NCI-H2171 (cell line): ENCODE results near the gene CAMSAP1.

Experiments used
- DNase-seq: peaks from one replicate; lab custom pipeline; 2025; lab: John Stamatoyannopoulos, UW

Gene CAMSAP1

DNA sequence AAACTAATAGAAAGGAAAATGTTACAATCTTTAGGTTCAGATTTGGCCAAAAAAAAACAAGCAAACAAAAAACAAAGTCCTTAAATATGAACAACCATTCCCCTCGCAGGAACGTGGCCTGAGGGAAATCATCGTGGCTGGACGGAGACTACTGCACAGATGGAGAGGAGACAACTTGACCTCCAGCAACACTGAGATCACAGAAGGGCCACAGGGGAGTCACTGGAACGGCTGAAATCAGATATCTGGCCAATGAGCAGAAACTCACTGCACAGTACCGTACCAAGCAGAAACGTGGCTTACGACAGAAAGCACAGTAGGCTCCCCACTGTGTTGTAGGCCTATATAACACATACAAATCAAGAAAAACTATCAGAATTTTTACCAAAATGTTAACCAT, 27.7 kb downstream of the CAMSAP1 start:
- no peak for DNase-seq

DNA sequence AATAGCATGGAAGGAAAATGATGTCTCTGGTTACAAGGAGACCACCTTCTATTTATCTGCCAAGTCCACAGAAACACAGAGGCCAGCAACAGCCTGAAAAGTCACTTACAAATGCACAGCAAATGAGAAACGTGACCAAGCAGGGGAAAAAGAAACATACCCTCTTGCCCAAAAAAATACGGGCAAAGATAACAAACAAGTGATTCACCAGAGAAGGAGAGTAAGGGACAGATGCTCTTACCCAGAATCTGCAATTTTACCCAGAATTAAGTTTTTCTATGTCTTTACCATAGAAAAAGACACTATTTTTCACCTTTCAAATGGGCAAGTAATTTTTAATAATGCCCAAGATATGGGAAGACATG, 28.1 kb downstream of the CAMSAP1 start:
- DNase-seq = no peak

DNA sequence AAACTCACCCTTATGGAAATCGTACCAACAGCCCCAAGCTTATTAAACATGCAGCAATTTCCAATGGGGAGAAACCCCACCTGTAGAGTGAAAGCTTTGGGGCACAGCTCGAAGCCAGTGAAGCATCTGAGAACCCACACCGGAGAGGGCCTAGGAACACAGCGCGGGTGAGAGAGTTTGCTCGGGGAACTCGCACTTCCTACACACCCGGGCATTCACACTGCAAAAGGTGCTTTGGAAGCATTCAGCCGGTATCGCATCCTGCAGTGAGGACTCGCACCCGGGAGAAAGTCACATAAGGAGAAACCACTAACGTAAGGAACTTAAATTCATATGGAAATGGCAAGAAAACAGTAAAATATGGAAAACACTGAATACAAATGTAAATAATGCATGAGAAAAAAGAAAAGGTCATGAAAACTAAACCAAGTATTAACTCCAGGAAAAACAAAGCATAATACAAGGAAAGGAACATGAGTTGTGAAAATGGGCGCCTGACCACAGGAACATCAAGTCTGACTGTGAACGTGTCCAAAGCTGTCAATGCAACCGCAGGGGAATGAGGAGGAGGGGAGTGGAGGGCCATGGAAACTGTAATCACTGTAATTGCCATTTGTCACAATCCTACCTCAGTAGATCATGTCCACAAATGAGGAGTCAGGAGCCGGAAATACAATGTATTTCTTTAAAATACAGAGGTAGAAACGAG, 28.7 kb downstream of the CAMSAP1 start:
- DNase-seq = no peak

DNA sequence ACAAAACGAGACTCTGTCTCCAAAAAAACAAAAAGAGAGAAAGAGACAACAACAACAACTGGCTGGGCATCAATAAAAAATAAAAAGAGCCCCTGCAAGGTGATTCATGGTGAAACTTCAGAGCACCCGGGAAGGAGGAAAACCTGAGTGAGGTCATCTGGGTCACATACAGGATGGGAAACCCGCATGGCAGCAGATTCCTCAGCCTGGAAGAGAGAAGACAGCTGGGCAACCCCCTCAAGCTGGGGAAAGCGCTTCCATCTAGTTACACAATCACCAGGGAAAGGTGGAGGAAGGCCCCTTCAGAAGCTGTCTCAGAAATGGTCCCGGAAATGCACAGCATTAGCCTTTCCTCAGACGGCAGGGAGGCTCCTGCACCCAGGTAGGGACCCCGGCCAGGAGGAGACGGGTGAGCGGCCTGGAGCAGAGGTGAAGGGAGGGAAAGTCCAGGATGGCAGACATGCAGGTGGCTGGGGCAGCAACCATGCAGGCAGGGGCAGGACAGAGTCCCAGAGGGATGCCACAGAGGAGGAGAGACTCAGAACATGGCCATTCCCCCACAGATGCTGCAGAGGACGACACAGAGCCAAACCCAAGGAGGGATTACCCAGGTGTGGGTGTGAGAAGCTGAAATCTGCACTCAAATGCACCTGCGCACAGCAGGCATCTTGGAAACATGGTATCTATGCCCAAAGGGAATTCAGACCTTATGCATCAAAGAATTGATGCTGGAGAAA, 29.4 kb downstream of the CAMSAP1 start:
- DNase-seq = peak; percentile 59

DNA sequence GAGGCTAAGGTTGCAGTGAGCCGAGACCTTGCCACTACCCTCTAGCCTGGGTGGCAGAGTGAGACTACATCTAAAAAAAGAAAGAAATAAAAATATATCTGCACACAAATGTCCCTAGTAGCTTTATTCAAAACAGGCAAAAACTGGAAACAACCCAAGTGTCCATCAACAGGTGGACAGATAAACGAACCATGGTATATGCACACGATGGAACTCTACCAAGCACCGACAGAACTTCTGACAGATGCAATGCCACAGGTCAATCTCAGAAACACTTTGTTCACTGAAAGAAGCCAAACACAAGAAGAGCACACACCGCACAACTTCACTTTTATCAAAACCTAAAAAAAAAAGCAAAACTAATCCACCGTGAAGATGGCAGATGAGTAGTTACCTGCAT, 30.4 kb downstream of the CAMSAP1 start:
- no peak for DNase-seq

DNA sequence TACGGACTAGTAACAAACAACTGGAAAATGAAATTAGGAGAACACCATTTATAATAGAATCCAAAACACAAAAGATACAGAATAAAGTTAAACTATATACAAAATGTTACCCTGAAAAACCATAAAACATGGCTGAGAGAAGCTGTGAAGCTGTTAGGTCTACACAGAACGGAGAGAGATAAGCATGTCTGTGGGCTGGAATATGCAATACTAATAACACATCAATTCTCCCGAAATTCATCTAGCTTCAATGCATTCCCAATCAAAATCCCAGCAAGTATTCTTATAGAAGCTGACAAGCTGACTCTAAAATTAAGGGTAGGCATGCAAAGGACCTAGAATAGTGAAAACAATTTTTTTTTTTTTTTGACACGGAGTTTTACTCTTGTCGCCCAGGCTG, 32.5 kb downstream of the CAMSAP1 start:
- no peak for DNase-seq

DNA sequence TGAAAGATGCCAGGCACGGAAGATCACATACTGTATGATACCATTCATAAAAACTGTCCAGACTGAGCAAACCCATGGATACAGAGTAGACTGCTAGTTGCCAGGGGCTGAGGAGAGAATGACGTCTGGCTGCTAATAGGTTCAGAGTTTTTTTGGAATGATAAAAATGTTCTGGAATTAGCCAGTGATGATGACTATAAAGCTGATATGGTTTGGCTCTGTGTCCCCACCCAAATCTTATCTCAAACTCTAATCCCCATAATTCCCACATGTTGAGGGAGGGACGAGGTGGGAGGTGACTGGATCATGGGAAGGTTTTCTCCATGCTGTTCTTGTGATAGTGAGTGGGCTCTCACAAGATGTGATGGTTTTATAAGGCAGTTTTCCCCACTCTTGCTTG, 37.4 kb downstream of the CAMSAP1 start:
- no peak for DNase-seq

DNA sequence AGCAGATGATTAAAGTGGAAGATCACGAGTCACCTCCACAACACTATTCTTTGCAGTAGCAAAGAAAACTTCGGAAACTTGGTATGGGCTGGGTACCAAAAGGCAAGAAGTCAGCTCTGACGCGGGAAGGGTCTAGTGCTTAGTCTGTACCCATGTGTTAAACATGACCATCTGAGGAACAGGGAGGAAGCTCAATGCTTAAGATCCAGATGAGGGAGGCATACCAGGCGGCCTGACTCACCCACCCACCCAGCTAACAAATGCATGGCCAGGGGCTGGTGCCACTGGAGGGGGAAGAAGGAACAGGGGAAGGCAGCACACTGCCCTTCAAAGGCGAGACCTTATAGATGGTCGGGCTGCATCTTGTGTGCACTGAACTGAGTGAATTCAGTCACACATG, 41.8 kb downstream of the CAMSAP1 start:
- no peak for DNase-seq

DNA sequence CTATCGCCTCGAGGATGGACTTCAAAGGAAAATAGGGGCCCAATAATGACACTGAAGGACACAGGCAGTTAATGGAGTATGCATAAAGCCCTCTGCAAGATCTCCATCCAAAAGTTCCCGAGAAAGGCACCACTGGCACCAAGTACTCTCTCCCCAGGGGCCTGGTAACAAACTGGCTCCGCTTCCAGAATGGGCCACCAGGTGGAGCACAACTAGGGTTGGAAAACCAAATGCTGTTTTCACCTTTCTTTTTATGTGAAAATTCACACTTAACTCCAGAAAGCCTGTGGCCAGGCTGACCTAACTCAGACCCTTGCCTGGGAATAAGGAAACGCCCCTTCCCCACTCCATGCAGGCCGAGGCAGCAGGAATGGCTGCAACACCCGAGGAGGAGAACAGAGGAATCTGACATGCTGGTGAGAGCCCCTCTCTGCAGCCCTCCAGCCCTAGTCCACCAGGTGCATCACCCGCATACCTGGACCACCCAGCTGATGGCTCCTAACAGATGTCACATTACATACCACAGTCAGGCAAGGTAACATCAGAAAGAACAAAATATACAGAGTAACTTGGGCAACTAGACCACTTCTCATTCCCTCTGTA, 42.8 kb downstream of the CAMSAP1 start:
- DNase-seq = peak; percentile 64

DNA sequence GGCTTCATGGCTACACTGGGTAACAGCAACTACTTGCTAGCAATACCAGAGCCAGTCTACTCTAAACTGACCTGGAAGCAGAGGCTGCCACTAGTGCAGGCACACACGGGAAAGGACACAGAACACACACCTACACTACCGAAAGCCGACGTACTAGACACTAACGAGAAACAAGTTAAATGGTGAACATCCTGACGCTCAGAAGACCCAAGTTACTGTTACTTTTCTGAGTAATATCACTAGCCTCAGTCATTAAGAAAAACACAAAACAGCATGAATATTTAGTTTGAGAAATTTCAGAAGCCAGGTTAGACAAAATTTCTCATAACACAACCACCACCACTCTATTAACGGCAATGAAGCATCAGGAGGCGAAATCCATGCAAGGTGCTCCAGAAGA, 44.5 kb downstream of the CAMSAP1 start:
- no peak for DNase-seq

DNA sequence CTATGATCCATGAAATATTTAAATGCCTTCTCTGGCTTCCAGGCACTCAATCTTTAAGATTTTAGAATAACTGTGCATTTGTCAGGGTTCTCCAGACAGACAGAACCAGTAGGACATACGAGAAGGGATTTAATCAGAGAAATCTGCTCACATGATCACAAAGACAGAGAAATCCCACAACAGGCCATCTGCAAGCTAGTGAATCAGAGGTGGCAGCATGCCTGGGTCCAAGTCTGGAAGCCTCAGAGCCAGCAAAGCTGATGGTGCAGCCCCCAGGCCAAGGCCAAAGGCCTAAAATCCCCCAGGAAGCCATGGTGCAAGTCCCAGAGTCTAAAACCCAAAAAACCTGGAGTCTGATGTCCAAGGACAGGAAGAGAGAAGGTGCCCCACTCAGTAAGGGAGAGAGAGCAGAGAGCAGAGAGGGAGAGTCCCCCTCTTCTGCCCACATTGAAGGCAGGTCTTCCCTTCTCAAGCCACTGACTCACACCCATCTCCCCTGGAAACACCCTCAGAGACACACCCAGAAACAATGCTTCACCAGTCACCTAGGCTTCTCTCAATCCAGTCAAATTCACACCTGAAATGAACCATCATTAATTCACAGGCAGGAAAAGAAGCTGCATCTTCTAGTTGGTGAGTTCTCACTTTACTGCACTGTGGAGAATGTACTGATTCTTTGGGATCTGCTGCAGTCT, 48.7 kb downstream of the CAMSAP1 start:
- DNase-seq = no peak

DNA sequence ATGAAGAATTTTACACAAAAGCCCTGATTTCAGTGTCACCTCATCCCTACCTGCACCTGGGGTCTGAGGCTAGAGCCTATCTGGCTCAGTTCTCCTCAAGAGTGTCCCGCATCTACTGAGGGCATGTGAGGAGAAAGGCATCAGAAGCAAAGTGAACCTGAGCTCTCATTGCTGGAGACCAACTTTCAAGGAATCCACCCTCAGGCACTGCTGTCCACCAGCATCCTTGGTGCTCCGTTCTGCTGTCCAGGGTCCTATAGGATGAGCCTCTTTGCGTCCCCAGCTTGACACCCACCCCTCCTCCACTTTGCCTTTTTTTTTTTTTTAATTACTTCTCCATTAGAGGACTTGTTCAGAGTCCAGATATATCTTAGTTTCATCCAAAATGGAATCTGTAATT, 49.5 kb downstream of the CAMSAP1 start:
- DNase-seq = no peak

DNA sequence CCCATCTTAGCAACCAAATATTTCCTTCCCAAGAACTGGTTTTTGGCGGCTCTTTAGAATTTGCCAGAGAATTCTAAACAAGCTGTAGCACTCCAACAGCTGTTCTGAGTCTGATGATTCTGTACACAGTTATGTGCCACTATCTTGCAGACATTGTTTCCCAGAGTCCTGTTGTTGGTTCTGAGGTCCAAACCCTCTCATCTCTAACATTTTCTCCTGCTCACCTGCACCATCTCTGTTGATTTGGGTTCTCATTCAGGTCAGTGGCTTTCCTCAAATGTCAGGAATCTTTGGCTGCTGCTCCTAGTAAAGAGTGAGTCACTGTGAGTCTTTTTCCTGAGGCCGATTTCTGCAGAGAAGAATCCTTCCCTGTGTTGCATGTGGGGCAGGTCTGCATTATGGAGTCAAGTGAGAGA, 50.0 kb downstream of the CAMSAP1 start:
- no peak for DNase-seq

DNA sequence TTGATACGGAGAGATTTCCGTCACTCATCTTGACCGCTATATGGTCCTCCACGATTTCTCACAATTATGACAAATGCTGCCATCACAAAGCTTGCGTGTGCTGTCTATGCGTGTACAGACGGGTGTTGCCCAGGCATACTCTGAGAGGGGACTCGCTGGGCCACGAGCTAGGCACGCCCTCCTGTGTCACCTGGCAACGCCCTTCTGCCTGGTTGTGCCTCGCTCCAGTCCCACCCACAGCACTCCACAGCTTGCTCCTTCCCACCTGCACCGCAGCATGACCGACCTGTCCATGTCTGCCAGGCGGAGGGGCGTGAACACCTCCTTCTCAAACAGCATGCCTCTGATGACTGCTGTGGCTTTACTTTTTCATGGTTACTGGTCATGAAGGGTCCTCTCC, 55.6 kb downstream of the CAMSAP1 start:
- no peak for DNase-seq

DNA sequence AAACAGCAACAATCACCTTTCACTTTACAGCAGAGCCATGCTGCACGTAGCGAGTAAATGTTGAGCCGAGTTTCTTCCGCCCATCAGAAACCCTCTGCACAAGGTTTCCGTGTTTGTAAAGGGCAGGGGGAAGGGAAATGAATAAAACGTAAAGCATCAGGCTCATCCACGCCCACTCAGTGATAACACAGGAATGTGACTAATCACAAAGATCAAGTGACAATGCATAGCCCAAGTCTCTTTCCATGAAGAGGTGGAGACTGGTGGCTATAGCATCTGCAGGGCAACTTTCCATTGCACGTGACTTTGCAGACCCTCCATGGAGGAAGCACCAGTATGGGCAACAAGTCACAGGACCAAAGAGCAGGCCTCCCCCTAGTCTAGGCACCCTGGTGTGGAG, 56.6 kb downstream of the CAMSAP1 start:
- no peak for DNase-seq

DNA sequence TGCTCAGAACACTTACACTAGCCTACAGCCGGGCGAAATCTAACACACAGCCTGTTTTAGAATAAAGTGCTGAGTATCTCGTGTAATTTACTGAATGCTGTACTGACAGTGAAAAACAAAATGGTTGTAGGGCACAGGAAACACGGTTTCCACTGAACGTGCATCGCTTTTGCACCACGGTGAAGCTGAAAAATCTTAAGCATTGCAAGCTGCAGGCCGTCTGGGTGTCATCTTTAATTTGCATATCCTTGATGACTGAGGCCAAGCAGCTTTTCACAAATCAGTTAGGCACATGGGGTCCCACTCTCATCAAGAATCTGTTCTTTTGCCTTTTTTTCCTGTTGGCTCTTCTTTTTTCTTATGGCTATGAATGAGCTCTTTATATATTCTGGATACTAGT, 58.2 kb downstream of the CAMSAP1 start:
- DNase-seq = no peak

DNA sequence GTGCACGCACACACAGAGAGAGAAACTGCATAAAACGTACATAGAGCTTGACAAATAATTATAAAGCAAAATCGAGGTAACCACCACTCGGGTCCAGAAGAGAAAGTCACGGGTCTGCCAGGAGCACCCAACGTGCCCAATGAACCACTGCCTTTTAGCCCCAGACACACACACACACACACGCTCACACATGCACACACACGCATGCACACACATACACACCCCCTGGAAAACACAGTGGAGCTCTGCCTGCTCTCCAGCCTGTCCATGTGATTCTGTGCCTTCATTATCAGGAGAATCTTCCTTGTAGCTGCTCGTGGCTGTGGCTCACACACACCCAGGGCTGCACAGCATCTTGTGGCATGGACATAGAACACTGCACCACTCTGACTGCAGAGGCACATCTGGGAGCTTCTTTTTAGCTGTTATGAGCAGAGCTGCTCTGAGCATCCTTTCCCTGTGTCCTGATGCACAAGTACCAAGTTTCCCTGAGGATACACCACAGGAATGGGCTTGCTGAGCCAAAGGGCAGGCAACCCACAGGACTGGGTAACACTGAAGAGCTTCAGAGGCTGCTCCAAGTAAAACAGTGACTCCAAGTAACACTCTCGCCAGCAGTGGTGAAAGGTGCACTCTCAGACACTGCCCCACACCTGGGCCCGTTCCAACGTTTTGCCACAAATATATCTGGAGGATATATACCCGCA, 58.9 kb downstream of the CAMSAP1 start:
- no peak for DNase-seq

DNA sequence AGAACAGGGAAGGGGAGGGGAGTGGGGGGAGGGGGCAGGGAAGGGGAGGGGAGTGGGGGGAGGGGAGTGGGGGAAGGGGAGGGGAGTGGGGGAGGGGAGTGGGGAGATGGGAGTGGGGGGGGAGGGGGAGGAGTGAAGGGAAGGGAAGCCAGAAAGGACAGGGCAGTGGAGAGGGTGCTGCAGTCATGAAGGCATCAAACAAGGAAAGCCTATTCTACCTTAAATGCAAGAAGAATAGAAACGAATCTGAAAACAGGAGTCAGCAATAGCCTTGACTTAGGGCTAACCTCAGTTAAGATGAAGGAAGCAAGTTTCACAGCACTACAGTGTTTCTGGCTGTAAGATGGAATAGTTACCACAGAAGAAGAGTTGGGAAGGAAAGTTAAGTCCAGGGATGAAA, 59.5 kb downstream of the CAMSAP1 start:
- DNase-seq = no peak

DNA sequence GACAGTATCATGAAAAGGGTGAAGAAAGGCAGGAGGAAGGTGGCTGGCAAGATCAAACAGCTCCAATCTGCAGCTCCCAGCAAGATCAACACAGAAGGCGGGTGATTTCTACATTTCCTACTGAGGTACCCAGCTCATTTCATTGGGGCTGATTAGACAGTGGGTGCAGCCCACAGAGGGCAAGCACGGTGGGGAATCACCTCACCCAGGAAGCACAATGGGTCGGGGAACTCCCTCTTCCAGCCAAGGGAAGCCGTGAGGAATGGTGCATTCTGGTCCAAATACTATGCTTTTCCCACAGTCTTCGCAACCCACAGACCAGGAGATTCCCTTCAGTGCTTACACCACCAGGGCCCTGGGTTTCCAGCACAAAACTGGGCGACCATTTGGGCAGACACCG, 66.8 kb downstream of the CAMSAP1 start:
- DNase-seq = no peak

DNA sequence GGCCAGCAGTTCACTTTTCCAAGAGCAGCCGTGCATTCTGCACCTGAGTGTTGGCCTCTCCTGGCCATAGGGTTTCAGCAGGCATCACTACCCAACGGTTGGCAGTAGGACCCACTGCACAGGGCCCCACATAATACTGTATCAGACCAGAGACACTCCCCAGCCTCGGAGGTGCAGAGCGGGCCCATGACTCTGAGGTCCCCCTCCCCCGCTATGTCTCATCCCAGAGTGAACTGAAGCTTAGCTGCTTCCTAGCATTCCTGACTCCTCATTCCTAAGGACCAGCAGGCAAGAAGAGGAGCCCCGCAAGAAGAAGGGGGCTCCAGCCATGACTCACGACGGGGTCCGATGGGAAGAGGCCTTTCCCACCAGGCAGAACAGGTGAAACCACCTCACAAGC, 67.2 kb downstream of the CAMSAP1 start:
- no peak for DNase-seq

DNA sequence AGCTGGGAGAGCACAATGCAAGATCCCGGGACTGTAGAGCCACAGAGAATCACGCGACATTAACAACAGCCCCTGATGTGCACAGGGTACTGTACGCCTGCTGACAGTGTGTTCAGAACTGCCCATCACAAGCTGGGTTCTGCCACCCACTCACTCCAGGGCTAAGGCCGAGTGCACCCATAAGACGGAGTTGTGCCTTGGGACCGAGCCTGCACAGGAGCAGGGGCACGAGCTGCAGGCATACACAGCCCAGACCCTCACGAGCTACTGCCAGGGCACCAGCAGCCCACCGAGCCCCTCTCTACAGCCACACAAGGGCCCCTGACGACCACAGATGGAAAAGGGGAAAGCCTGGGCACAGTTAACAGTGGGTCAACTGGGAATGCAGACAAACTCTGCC, 67.8 kb downstream of the CAMSAP1 start:
- no peak for DNase-seq

DNA sequence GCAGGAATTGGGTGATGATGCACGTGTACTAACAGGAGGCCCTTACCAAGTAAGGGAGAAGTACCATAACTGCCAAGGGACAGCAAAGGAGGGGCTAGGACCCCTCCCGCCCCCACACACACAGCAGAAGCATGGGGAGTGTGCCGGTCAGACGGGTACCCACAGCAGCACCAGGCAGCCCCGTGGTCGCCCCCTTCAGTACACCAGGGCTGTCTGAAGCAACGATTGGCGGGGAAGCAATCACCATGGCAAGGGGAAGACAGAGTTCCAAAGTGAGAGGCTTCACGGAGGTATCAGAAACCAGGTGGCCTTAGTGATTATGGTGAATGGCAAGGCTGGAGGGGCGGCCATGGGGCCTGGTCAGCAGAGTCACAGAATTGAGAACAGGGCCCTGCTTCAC, 72.2 kb downstream of the CAMSAP1 start:
- DNase-seq = no peak
